Astrocyte (in vitro differentiated cells and primary cell): ENCODE data around the gene FLG. TPM values are rescaled to one million over a fixed set of nuclear protein-coding genes. Genes with fewer than 3 reads are reported as not detected.
A peak's percentile ranks its signal among the peaks of the same experiment; 100 is the strongest.

Experiments used
- DNase-seq: peaks from one replicate; pipeline ENCODE4 v3.0.0-alpha.2; 2010; ENCODE audit warnings: low read depth
- FAIRE-seq: peaks from 2 replicates; lab custom pipeline; 2011; peaks lifted over from hg19 to GRCh38; lab: Jason Lieb, UNC
- H2AFZ ChIP-seq: 2 replicates; pipeline ENCODE4 v1.6.0; 2012; ENCODE audit warnings: low read depth, low read length, inconsistent platforms
- H3K27ac ChIP-seq: 2 replicates; pipeline ENCODE4 v1.5.1; 2011; ENCODE audit warnings: low read depth, low read length, inconsistent platforms
- H3K27me3 ChIP-seq: 2 replicates; pipeline ENCODE4 v1.6.0; 2011; ENCODE audit warnings: low read length, inconsistent platforms; ENCODE audit not compliant: insufficient read depth
- H3K36me3 ChIP-seq: 2 replicates; pipeline ENCODE4 v1.5.1; 2011; ENCODE audit warnings: low read length, inconsistent platforms; ENCODE audit not compliant: insufficient read depth
- H3K4me1 ChIP-seq: 2 replicates; pipeline ENCODE4 v1.5.1; 2011; ENCODE audit warnings: low read length, inconsistent platforms; ENCODE audit not compliant: insufficient read depth
- H3K4me2 ChIP-seq: 2 replicates; pipeline ENCODE4 v1.6.0; 2012; ENCODE audit warnings: low read length, inconsistent platforms
- H3K4me3 ChIP-seq: 2 replicates; pipeline ENCODE4 v1.5.1; 2011; ENCODE audit warnings: low read depth, mild to moderate bottlenecking, low read length, inconsistent platforms; ENCODE audit not compliant: insufficient read depth
- H3K79me2 ChIP-seq: 2 replicates; pipeline ENCODE4 v1.6.0; 2012; ENCODE audit warnings: mild to moderate bottlenecking, low read length, inconsistent platforms; ENCODE audit not compliant: insufficient read depth
- H3K9ac ChIP-seq: 2 replicates; pipeline ENCODE4 v1.6.0; 2012; ENCODE audit warnings: mild to moderate bottlenecking, low read length, inconsistent platforms
- H3K9me3 ChIP-seq: 2 replicates; pipeline ENCODE4 v1.5.1; 2012; ENCODE audit warnings: low read depth, mild to moderate bottlenecking, low read length, inconsistent platforms; ENCODE audit not compliant: insufficient read depth
- H4K20me1 ChIP-seq: 2 replicates; pipeline ENCODE4 v1.6.0; 2012; ENCODE audit warnings: low read length, inconsistent platforms; ENCODE audit not compliant: insufficient read depth
- H3K27ac Mint-ChIP-seq: one replicate; pipeline ENCODE4 v1.8.0; 2021; ENCODE audit warnings: mild to moderate bottlenecking, mixed read lengths; ENCODE audit not compliant: unreplicated experiment
- H3K27me3 Mint-ChIP-seq: one replicate; pipeline ENCODE4 v1.8.0; 2021; ENCODE audit warnings: low read depth, mixed read lengths; ENCODE audit not compliant: unreplicated experiment
- H3K36me3 Mint-ChIP-seq: one replicate; pipeline ENCODE4 v1.8.0; 2021; ENCODE audit warnings: low read depth, mixed read lengths; ENCODE audit not compliant: unreplicated experiment
- H3K4me1 Mint-ChIP-seq: one replicate; pipeline ENCODE4 v1.8.0; 2021; ENCODE audit warnings: low read depth, mixed read lengths; ENCODE audit not compliant: unreplicated experiment
- H3K4me3 Mint-ChIP-seq: one replicate; pipeline ENCODE4 v1.8.0; 2021; ENCODE audit warnings: mild to moderate bottlenecking, moderate library complexity, mixed read lengths; ENCODE audit not compliant: unreplicated experiment
- H3K9me3 Mint-ChIP-seq: one replicate; pipeline ENCODE4 v1.8.0; 2021; ENCODE audit warnings: mild to moderate bottlenecking, mixed read lengths; ENCODE audit not compliant: unreplicated experiment
- EZH2 ChIP-seq: IDR thresholded peaks from 2 replicates; pipeline ENCODE4 v1.6.1; 2012; ENCODE audit warnings: mild to moderate bottlenecking, low read length, inconsistent platforms; ENCODE audit not compliant: insufficient read depth
- total RNA-seq: library from RNA; stranded (reverse); gene quantifications from 2 replicates; pipeline ENCODE4 v1.2.1, GENCODE V29; 2021
- TF ChIP-seq, protein P1 (sequence below): IDR thresholded peaks from 2 replicates; pipeline ENCODE4 v1.5.1; 2011; ENCODE audit warnings: low read depth, mild to moderate bottlenecking, inconsistent platforms, low read length, moderate library complexity; ENCODE audit not compliant: insufficient read depth

FLG gene
- total RNA-seq, 1 donor from 2014 or later, result 4.4 TPM

DNA sequence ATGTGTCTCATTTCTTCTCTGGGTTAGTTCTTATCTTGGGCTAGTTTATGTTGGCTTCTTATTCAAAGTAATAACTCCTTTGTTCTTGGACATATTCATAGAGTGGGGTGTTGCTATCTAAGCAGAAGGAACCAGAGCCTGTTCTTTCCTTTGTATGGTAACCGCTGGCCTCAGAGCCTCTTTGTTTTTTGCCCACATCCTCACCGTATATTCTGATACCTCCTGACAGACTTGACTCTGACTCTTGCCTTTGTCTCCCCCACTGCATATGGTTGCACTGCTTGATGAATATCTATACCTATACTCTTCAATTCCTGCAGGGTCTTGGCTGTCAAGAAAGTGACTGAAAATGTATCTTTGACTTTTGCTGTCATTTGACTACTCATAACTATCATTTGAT lies 24.6 kb upstream of the FLG start:
- Mint-ChIP-seq H3K4me1 (no peaks in the 10 kb centered on the region), H3K27ac (no peak overlapping the region), H3K9me3 (peaks cover 16% of the 10 kb centered on the region), H3K36me3 (peaks cover 6% of the 10 kb centered on the region), H3K4me3 (no peak overlapping the region), H3K27me3 (peaks cover 4% of the 10 kb centered on the region)
- Histone ChIP-seq H3K4me2 (no peak overlapping the region), H3K4me3 (no peak overlapping the region), H3K4me1 (no peaks in the 10 kb centered on the region), H3K9ac (no peak overlapping the region), H3K79me2 (no peaks in the 10 kb centered on the region), H3K27me3 (no peaks in the 10 kb centered on the region), H3K36me3 (no peaks in the 10 kb centered on the region), H3K27ac (no peak overlapping the region), H4K20me1 (no peaks in the 10 kb centered on the region), H3K9me3 (peaks cover 4% of the 10 kb centered on the region), H2AFZ (no peak overlapping the region)
- no peak for DNase-seq
- FAIRE-seq, result no peak
- TF ChIP-seq EZH2, result no peak
- TF ChIP-seq, protein P1, sequence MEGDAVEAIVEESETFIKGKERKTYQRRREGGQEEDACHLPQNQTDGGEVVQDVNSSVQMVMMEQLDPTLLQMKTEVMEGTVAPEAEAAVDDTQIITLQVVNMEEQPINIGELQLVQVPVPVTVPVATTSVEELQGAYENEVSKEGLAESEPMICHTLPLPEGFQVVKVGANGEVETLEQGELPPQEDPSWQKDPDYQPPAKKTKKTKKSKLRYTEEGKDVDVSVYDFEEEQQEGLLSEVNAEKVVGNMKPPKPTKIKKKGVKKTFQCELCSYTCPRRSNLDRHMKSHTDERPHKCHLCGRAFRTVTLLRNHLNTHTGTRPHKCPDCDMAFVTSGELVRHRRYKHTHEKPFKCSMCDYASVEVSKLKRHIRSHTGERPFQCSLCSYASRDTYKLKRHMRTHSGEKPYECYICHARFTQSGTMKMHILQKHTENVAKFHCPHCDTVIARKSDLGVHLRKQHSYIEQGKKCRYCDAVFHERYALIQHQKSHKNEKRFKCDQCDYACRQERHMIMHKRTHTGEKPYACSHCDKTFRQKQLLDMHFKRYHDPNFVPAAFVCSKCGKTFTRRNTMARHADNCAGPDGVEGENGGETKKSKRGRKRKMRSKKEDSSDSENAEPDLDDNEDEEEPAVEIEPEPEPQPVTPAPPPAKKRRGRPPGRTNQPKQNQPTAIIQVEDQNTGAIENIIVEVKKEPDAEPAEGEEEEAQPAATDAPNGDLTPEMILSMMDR, result no peak

DNA sequence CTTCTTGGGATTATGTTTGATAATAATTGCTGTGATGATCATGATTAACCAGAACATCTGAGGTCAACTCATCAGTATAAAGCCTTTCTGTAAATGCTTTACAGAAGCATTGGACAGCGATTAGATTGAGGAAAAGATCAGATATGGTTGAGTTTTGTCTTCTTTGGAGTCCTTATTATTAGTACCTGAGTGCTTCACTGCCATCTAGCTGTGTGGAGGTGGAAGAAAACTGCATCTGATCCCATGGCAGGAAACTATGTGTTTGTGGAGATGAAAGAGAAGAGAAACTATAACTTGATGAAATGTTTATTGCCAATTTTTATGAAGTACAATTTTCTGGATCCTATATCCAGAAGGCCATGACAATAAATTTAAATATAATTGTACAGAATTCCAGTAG lies 23.4 kb upstream of the FLG start:
- TF ChIP-seq, protein P1, result no peak
- FAIRE-seq, result no peak
- no peaks in the 10 kb centered on the region for H4K20me1 ChIP-seq

DNA sequence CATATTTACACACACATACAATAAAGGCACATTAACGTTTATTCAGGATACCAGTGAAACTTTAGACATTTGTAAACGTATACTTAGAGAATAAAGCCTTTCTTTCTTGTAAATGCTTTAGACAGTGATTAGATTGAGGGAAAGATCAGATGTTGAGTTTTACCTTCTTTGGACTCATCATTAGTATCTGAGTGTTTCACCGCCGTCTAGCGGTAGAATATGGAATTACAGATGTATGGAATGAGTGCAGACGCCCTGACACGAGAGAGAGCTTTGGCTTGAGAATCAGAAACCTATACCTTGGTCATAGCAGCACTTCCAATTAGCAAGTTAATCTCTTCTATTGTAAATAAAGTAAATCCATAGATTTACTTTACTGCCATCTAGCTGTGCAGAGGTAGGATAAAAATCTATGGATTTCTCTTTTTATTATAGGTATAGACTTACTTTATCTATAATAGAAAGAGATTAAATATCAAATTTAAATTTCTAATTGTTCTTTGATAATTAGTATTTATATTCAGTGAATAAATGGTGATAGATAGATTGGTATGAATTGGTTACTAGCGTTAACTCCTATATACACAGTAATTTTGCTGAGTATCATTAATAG lies 22.2 kb upstream of the FLG start:
- H3K4me3 Mint-ChIP-seq, result no peak overlapping the region
- no peaks in the 10 kb centered on the region for H3K9me3 ChIP-seq
- peak; percentile 18 for DNase-seq
- H3K27ac Mint-ChIP-seq, result no peak overlapping the region
- H3K36me3 ChIP-seq, result no peaks in the 10 kb centered on the region
- peaks cover 2% of the 10 kb centered on the region for H3K9me3 Mint-ChIP-seq
- no peaks in the 10 kb centered on the region for H3K4me1 ChIP-seq
- no peak overlapping the region for H3K4me2 ChIP-seq
- no peaks in the 10 kb centered on the region for H3K4me1 Mint-ChIP-seq
- no peak for FAIRE-seq
- no peaks in the 10 kb centered on the region for H3K27me3 ChIP-seq
- no peak for TF ChIP-seq EZH2
- TF ChIP-seq, protein P1, result peak; percentile 86
- no peak overlapping the region for H3K9ac ChIP-seq
- no peak overlapping the region for H3K27ac ChIP-seq
- H3K4me3 ChIP-seq, result no peak overlapping the region
- no peaks in the 10 kb centered on the region for H4K20me1 ChIP-seq
- H3K79me2 ChIP-seq, result no peaks in the 10 kb centered on the region
- H3K36me3 Mint-ChIP-seq, result peaks cover 4% of the 10 kb centered on the region
- no peak overlapping the region for H2AFZ ChIP-seq
- H3K27me3 Mint-ChIP-seq, result peaks cover 2% of the 10 kb centered on the region

More for the DNA sequence above, 23.4 kb upstream of the FLG start:
- no peaks in the 10 kb centered on the region for H3K4me1 Mint-ChIP-seq
- no peak overlapping the region for H3K4me3 Mint-ChIP-seq
- no peak overlapping the region for H2AFZ ChIP-seq
- H3K4me3 ChIP-seq, result no peak overlapping the region
- peaks cover 6% of the 10 kb centered on the region for H3K36me3 Mint-ChIP-seq
- H3K27me3 ChIP-seq, result no peaks in the 10 kb centered on the region
- H3K27ac ChIP-seq, result no peak overlapping the region
- no peak overlapping the region for H3K9ac ChIP-seq
- no peaks in the 10 kb centered on the region for H3K79me2 ChIP-seq
- H3K4me1 ChIP-seq, result no peaks in the 10 kb centered on the region
- peaks cover 4% of the 10 kb centered on the region for H3K27me3 Mint-ChIP-seq
- H3K4me2 ChIP-seq, result no peak overlapping the region
- H3K9me3 Mint-ChIP-seq, result peaks cover 10% of the 10 kb centered on the region
- H3K27ac Mint-ChIP-seq, result no peak overlapping the region
- H3K9me3 ChIP-seq, result no peaks in the 10 kb centered on the region
- no peaks in the 10 kb centered on the region for H3K36me3 ChIP-seq
- DNase-seq, result no peak
